ENCODE measurements around the gene CFAP69.

DNA sequence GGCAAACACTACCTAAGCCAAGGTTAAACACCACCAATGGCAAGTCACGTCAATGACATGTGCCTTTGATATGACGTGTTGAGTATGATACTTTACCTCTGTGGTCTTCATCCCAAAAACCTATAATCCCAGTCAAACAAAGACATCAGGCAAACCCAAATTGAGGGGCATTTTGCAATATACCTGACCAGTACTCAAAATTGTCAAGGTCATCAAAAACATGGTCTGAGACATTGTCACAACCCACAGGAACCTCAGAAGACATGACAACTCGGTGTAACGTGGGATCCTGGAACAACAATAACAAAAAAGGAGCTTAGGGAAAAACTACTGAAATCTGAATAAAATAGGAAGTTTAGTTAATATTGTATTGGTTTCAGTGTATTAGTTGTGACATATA lies 68.9 kb downstream of the CFAP69 start:
- no peak for TF ChIP-seq CTCF (IDR thresholded peaks at IDR 0.05)
- no peak for TF ChIP-seq POLR2AphosphoS5 (IDR thresholded peaks at IDR 0.05)
